ENCODE measurements around the gene LSMEM2. TPM values are rescaled to one million over a fixed set of nuclear protein-coding genes. Genes with fewer than 3 reads are reported as not detected.

Gene LSMEM2
- total and polyA plus RNA-seq, 3 experiments from 2014 or later, result not detected

- H3K27ac Mint-ChIP-seq, result peak overlapping the region in 1 of 8 donors; percentile 26
- POLR2A ChIA-PET, result no interaction called here
These were observed 7.7 kb downstream of the LSMEM2 start for GRCh38 chr3:50286322-50287227.

GRCh38 chr3:50287262-50287661, 8.4 kb downstream of the LSMEM2 start:
- H3K4me1 ChIP-seq (ENCODE audit: insufficient read depth, low read length), result peaks cover 15% of the 10 kb centered on the region
- ChIA-PET CTCF (interaction anchor here (1.0 kb wide), 1 partner anchor 93 kb away, joined by 3 read pairs; no protein-coding TSS in a partner anchor), POLR2A (no interaction called here)
- H3K9me3 ChIP-seq (ENCODE audit: low read length), result no peaks in the 10 kb centered on the region
- H3K4me3 ChIP-seq (ENCODE audit: low read length), result no peak overlapping the region
- H3K4me3 Mint-ChIP-seq, result peak overlapping the region in 1 of 7 donors; percentile 54
- H3K36me3 ChIP-seq (ENCODE audit: insufficient read depth, low read length), result peaks cover 6% of the 10 kb centered on the region
- peak overlapping the region in 1 of 8 donors; percentile 48 for H3K27ac Mint-ChIP-seq
- H3K36me3 Mint-ChIP-seq, result peaks cover 0 to 44% (median 7%) of the 10 kb centered on the region in 3 donors
- H3K9me3 Mint-ChIP-seq, result no peaks in the 10 kb centered on the region
- no peaks in the 10 kb centered on the region for H3K27me3 Mint-ChIP-seq
- H3K27ac ChIP-seq (ENCODE audit: low read depth, low read length), result no peak overlapping the region
- no peaks in the 10 kb centered on the region for H3K27me3 ChIP-seq (ENCODE audit: insufficient read depth, low read length, poor library complexity, severe bottlenecking)
- no peak for DNase-seq
- H3K4me1 Mint-ChIP-seq, result peaks cover 6 to 8% (median 7%) of the 10 kb centered on the region in 3 donors

More at GRCh38 chr3:50286322-50287227, 7.7 kb downstream of the LSMEM2 start:
- Mint-ChIP-seq H3K4me3 (no peak overlapping the region), H3K27me3 (no peaks in the 10 kb centered on the region), H3K9me3 (no peaks in the 10 kb centered on the region), H3K4me1 (peaks cover 5 to 6% (median 6%) of the 10 kb centered on the region in 3 donors), H3K36me3 (peaks cover 0 to 42% (median 7%) of the 10 kb centered on the region in 3 donors)
- no peak for DNase-seq
- H3K27ac ChIP-seq (ENCODE audit: low read depth, low read length), result no peak overlapping the region
- H3K9me3 ChIP-seq (ENCODE audit: low read length), result no peaks in the 10 kb centered on the region
- CTCF ChIA-PET, result interaction anchor here (1.0 kb wide), 1 partner anchor 92 kb away, joined by 3 read pairs; no protein-coding TSS in a partner anchor
- no peaks in the 10 kb centered on the region for H3K27me3 ChIP-seq (ENCODE audit: insufficient read depth, low read length, poor library complexity, severe bottlenecking)
- peaks cover 6% of the 10 kb centered on the region for H3K36me3 ChIP-seq (ENCODE audit: insufficient read depth, low read length)
- peaks cover 12% of the 10 kb centered on the region for H3K4me1 ChIP-seq (ENCODE audit: insufficient read depth, low read length)
- no peak overlapping the region for H3K4me3 ChIP-seq (ENCODE audit: low read length)

- H3K27me3 ChIP-seq (ENCODE audit: insufficient read depth, low read length, poor library complexity, severe bottlenecking), result no peaks in the 10 kb centered on the region
- peaks cover 0 to 46% (median 7%) of the 10 kb centered on the region in 3 donors for H3K36me3 Mint-ChIP-seq
- no peaks in the 10 kb centered on the region for H3K9me3 Mint-ChIP-seq
- no peak overlapping the region for H3K27ac ChIP-seq (ENCODE audit: low read depth, low read length)
- H3K4me1 ChIP-seq (ENCODE audit: insufficient read depth, low read length), result peaks cover 21% of the 10 kb centered on the region
- ChIA-PET CTCF (interaction anchor here (1.0 to 1.3 kb wide), 3 partner anchors 28 to 94 kb away, joined by 3 read pairs; no protein-coding TSS in a partner anchor), POLR2A (interaction anchor here (0.5 to 0.6 kb wide), 2 partner anchors 35 to 45 kb away, joined by 3 read pairs; no protein-coding TSS in a partner anchor)
- no peaks in the 10 kb centered on the region for H3K27me3 Mint-ChIP-seq
- no peak overlapping the region for H3K27ac Mint-ChIP-seq
- DNase-seq, result no peak
- peaks cover 13 to 17% (median 16%) of the 10 kb centered on the region in 3 donors for H3K4me1 Mint-ChIP-seq
- H3K4me3 ChIP-seq (ENCODE audit: low read length), result no peak overlapping the region
- peak overlapping the region in 1 of 7 donors; percentile 52 for H3K4me3 Mint-ChIP-seq
- H3K36me3 ChIP-seq (ENCODE audit: insufficient read depth, low read length), result peaks cover 6% of the 10 kb centered on the region
- no peaks in the 10 kb centered on the region for H3K9me3 ChIP-seq (ENCODE audit: low read length)
These were observed 9.6 kb downstream of the LSMEM2 start for GRCh38 chr3:50288387-50289007.

GRCh38 chr3:50289130-50289529, 10.2 kb downstream of the LSMEM2 start:
- no peaks in the 10 kb centered on the region for H3K9me3 ChIP-seq (ENCODE audit: low read length)
- CTCF ChIA-PET, result interaction anchor here (1.0 to 1.3 kb wide), 2 partner anchors 29 to 94 kb away, joined by 3 read pairs; no protein-coding TSS in a partner anchor
- H3K36me3 ChIP-seq (ENCODE audit: insufficient read depth, low read length), result peaks cover 6% of the 10 kb centered on the region
- H3K4me3 Mint-ChIP-seq, result peak overlapping the region in 3 of 7 donors; percentile 24 to 52 (median 45)
- no peaks in the 10 kb centered on the region for H3K9me3 Mint-ChIP-seq
- peaks cover 13 to 17% (median 16%) of the 10 kb centered on the region in 3 donors for H3K4me1 Mint-ChIP-seq
- POLR2A ChIA-PET, result interaction anchor here (0.5 to 0.6 kb wide), 2 partner anchors 35 to 44 kb away, joined by 3 read pairs; no protein-coding TSS in a partner anchor
- no peaks in the 10 kb centered on the region for H3K27me3 ChIP-seq (ENCODE audit: insufficient read depth, low read length, poor library complexity, severe bottlenecking)
- peaks cover 21% of the 10 kb centered on the region for H3K4me1 ChIP-seq (ENCODE audit: insufficient read depth, low read length)
- peaks cover 0 to 46% (median 7%) of the 10 kb centered on the region in 3 donors for H3K36me3 Mint-ChIP-seq
- H3K27ac Mint-ChIP-seq, result no peak overlapping the region
- H3K27me3 Mint-ChIP-seq, result no peaks in the 10 kb centered on the region
- no peak overlapping the region for H3K4me3 ChIP-seq (ENCODE audit: low read length)
- H3K27ac ChIP-seq (ENCODE audit: low read depth, low read length), result no peak overlapping the region
- no peak for DNase-seq

GRCh38 chr3:50290161-50290641, 11.3 kb downstream of the LSMEM2 start:
- ChIA-PET POLR2A (no interaction called here), CTCF (interaction anchor here (0.7 kb wide), 1 partner anchor 13 kb away, joined by 3 read pairs; no protein-coding TSS in a partner anchor)
- Histone ChIP-seq H3K4me1 (ENCODE audit: insufficient read depth, low read length) (peaks cover 21% of the 10 kb centered on the region), H3K4me3 (ENCODE audit: low read length) (no peak overlapping the region), H3K36me3 (ENCODE audit: insufficient read depth, low read length) (peaks cover 6% of the 10 kb centered on the region), H3K27me3 (ENCODE audit: insufficient read depth, low read length, poor library complexity, severe bottlenecking) (no peaks in the 10 kb centered on the region), H3K9me3 (ENCODE audit: low read length) (no peaks in the 10 kb centered on the region), H3K27ac (ENCODE audit: low read depth, low read length) (no peak overlapping the region)
- Mint-ChIP-seq H3K4me1 (peaks cover 13 to 17% (median 16%) of the 10 kb centered on the region in 3 donors), H3K27ac (peak overlapping the region in 1 of 8 donors; percentile 82), H3K27me3 (no peaks in the 10 kb centered on the region), H3K9me3 (no peaks in the 10 kb centered on the region), H3K4me3 (peak overlapping the region in 5 of 7 donors; percentile 20 to 93 (median 55)), H3K36me3 (peaks cover 0 to 46% (median 7%) of the 10 kb centered on the region in 3 donors)
- DNase-seq, result no peak

GRCh38 chr3:50292159-50293078, 13.5 kb downstream of the LSMEM2 start, which contains the start of gene IFRD2:
Gene IFRD2, minus strand, starts transcription at chr3:50292429. Its CDS starts 155 bp downstream, at chr3:50292274.
- Histone ChIP-seq H3K4me1 (ENCODE audit: insufficient read depth, low read length) (peaks cover 21% of the 10 kb centered on the region), H3K27me3 (ENCODE audit: insufficient read depth, low read length, poor library complexity, severe bottlenecking) (no peaks in the 10 kb centered on the region), H3K27ac (ENCODE audit: low read depth, low read length) (peak within 1 kb of the TSS; percentile 62), H3K36me3 (ENCODE audit: insufficient read depth, low read length) (peaks cover 6% of the 10 kb centered on the region), H3K9me3 (ENCODE audit: low read length) (no peaks in the 10 kb centered on the region), H3K4me3 (ENCODE audit: low read length) (peak within 1 kb of the TSS; percentile 88)
- Mint-ChIP-seq H3K4me1 (peaks cover 14 to 26% (median 16%) of the 10 kb centered on the region in 3 donors), H3K9me3 (no peaks in the 10 kb centered on the region), H3K4me3 (peak within 1 kb of the TSS; percentile 86 to 93 (median 88)), H3K27me3 (no peaks in the 10 kb centered on the region), H3K27ac (peak within 1 kb of the TSS; percentile 85 to 98 (median 96)), H3K36me3 (peaks cover 0 to 41% (median 7%) of the 10 kb centered on the region in 3 donors)
- ChIA-PET CTCF (interaction anchor here (0.9 to 1.6 kb wide), 11 partner anchors 9 to 98 kb away, joined by 3 to 8 read pairs (median 3); partner anchors contain the start of gene TUSC2), POLR2A (interaction anchor here (0.6 to 2.8 kb wide), 13 partner anchors 8 to 490 kb away, joined by 3 to 11 read pairs (median 4); partner anchors contain the start of genes C3orf18, CYB561D2, GNAI2 and NPRL2)
- peak; percentile 93 to 96 (median 93) for DNase-seq

Measured in CD8-positive, alpha-beta memory T cell (primary cell).